Bronchial smooth muscle cell (primary cell): Measurements from ENCODE around the gene NCAM1. TPM values are rescaled to one million over a fixed set of nuclear protein-coding genes. Genes with fewer than 3 reads are reported as not detected.

Source experiments
- total RNA-seq: library from RNA; depleted of rRNA; stranded (reverse); fragments of >200 nt; gene quantifications from 2 replicates; pipeline ENCODE4 v1.2.1, GENCODE V29; 2014

The NCAM1 gene
- total RNA-seq, result not detected in 2 replicates

DNA sequence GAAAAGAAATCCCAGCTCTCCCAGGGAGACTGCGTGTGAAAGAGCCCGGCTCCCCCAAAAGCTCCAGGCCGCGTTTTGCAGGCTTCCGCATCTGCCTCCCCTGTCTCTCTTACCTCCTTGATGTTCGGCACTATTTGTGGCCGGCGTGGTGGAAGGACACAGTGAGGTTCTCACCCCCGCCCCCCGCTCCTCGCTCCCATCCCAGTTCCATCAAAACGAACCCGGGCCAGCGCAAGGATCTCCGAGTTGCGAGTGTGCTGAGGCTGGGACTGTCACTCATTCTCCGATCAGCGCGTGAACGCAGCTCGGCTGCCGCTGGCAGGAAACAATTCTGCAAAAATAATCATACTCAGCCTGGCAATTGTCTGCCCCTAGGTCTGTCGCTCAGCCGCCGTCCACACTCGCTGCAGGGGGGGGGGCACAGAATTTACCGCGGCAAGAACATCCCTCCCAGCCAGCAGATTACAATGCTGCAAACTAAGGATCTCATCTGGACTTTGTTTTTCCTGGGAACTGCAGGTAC, at the start of gene NCAM1:
Gene NCAM1, plus strand, starts transcription at position 275 of the 523 bp plus-strand sequence.

GRCh38 chr11:113314389-113315301, 353.4 kb downstream of the NCAM1 start, which contains the start of gene TTC12:
TSS of gene TTC12 (plus strand) at chr11:113314583. CDS start at chr11:113316258, 1,675 bp downstream.

